GM12878 (cell line): ENCODE measurements around the gene ESPL1. TPM values are rescaled to one million over a fixed set of nuclear protein-coding genes. Genes with fewer than 3 reads are reported as not detected.
A peak's percentile ranks its signal among the peaks of the same experiment; 100 is the strongest.

Source experiments
- BACH1 ChIP-seq: fragments of 450-650 bp; IDR thresholded peaks from 2 replicates; pipeline ENCODE4 v1.6.1; 2017; ENCODE audit warnings: mild to moderate bottlenecking, borderline replicate concordance
- CBFB ChIP-seq: IDR thresholded peaks from 2 replicates; pipeline ENCODE4 v1.6.1; 2016; ENCODE audit warnings: antibody characterized with exemption, low read depth
- CUX1 ChIP-seq: IDR thresholded peaks from 2 replicates; pipeline ENCODE4 v1.6.1; 2012; ENCODE audit warnings: improper control_type of control experiment, low read depth, low read length; ENCODE audit not compliant: insufficient replicate concordance
- JUND ChIP-seq: IDR thresholded peaks from 2 replicates; pipeline ENCODE4 v1.6.1; 2012; ENCODE audit warnings: low read depth, mild to moderate bottlenecking, low read length, improper control_type of control experiment, moderate library complexity
- MEF2A ChIP-seq: IDR thresholded peaks from 2 replicates; pipeline ENCODE4 v1.6.1; 2011; ENCODE audit warnings: low read depth, mild to moderate bottlenecking, low read length, moderate library complexity; ENCODE audit not compliant: insufficient read depth
- NFYA ChIP-seq: IDR thresholded peaks from 2 replicates; pipeline ENCODE4 v1.6.1; 2011; ENCODE audit warnings: low read depth, mild to moderate bottlenecking, low read length, improper control_type of control experiment, borderline replicate concordance
- NRF1 ChIP-seq: conservative IDR thresholded peaks from 2 replicates; pipeline ENCODE4 v1.6.1; 2011; ENCODE audit warnings: mild to moderate bottlenecking, low read depth, low read length, improper control_type of control experiment
- RBBP5 ChIP-seq: fragments of 200-600 bp; sonication (generic); conservative IDR thresholded peaks from 2 replicates; pipeline ENCODE4 v1.6.1; 2016
- RELA ChIP-seq: fragments of 450-650 bp; IDR thresholded peaks from 2 replicates; pipeline ENCODE4 v1.8.0; 2014; ENCODE audit warnings: borderline replicate concordance; ENCODE audit not compliant: partially characterized antibody
- SUPT20H ChIP-seq: IDR thresholded peaks from 2 replicates; pipeline ENCODE4 v1.6.1; 2011; ENCODE audit warnings: low read depth, mild to moderate bottlenecking, low read length, moderate library complexity, borderline replicate concordance; ENCODE audit not compliant: control insufficient read depth
- TCF12 ChIP-seq: IDR thresholded peaks from 2 replicates; pipeline ENCODE4 v1.6.1; 2011; ENCODE audit warnings: low read depth, mild to moderate bottlenecking, low read length
- TCF7 ChIP-seq: IDR thresholded peaks from 2 replicates; pipeline ENCODE4 v1.6.1; 2014; ENCODE audit warnings: antibody characterized with exemption, borderline replicate concordance
- ZNF217 ChIP-seq: fragments of 450-650 bp; IDR thresholded peaks from 2 replicates; pipeline ENCODE4 v1.6.1; 2017; ENCODE audit warnings: antibody characterized with exemption, mild to moderate bottlenecking
- polyA plus RNA-seq, 11 experiments: library from polyadenylated mRNA; depleted of rRNA in 4 of 11; unstranded in 6 of 11; stranded (reverse) in 5 of 11; fragments of >200 nt; fragmentation: Nextera tagmentation in 4 of 11; fragmentation: Illumina TruSeq in 1 of 11; extraction: Ambion mirVana in 4 of 11; extraction: Trizol in 1 of 11; gene quantifications; 1 replicate in 1 of 11; 2 replicates in 10 of 11; pipeline versions ENCODE4 v1.2.1 to v1.2.3, GENCODE V29; 2011 to 2016; ENCODE audit warnings: inconsistent platforms in 2 of 11, missing spikeins in 2 of 11, low read depth in 1 of 11
- total RNA-seq, 4 experiments: library from RNA; depleted of rRNA in 3 of 4; stranded (reverse); fragments of >200 nt in 3 of 4; fragmentation: Illumina TruSeq in 1 of 4; extraction: Trizol in 1 of 4; gene quantifications; 2 replicates each; pipeline versions ENCODE4 v1.2.1 to v1.2.3, GENCODE V29; 2013 to 2021
- TF ChIP-seq, protein P1 (sequence below): fragments of 450-650 bp; formaldehyde crosslinking; IDR thresholded peaks from 2 replicates; pipeline ENCODE4 v1.4.0; 2020; ENCODE audit warnings: mild to moderate bottlenecking, moderate library complexity
- TF ChIP-seq, protein P2 (sequence below), 3 experiments: IDR thresholded peaks in 2 of 3; conservative IDR thresholded peaks in 1 of 3; 2 replicates each; pipeline ENCODE4 v1.5.1; 2011; ENCODE audit warnings: low read depth in 3 of 3, low read length in 3 of 3, mild to moderate bottlenecking in 3 of 3, control low read depth in 2 of 3, moderate library complexity in 2 of 3, inconsistent platforms in 1 of 3, mixed read lengths in 1 of 3; ENCODE audit not compliant: control insufficient read depth in 2 of 3, insufficient read depth in 1 of 3; ENCODE audit errors: extremely low read depth in 1 of 3
- TF ChIP-seq, protein P3 (sequence below): fragments of 450-650 bp; IDR thresholded peaks from 2 replicates; pipeline ENCODE4 v1.6.1; 2017; ENCODE audit warnings: low read depth, mild to moderate bottlenecking, moderate library complexity

ESPL1 gene
- total and polyA plus RNA-seq, 10 of the 15 experiments (the other 5 are each of a cell fraction or from before 2014, with no cell fraction given), result 2.1 to 61.9 (median 21.2) TPM

GRCh38 chr12:53324113-53324778, 56.1 kb downstream of the ESPL1 start (continued):
- TF ChIP-seq CUX1 (no peak), TCF12 (no peak), SUPT20H (no peak), TCF7 (no peak), JUND (no peak), NFYA (no peak), RELA (no peak), MEF2A (no peak), CBFB (peak; percentile 36; the same call in 1 of the 2 replicates), NRF1 (no peak), ZNF217 (no peak), BACH1 (no peak), RBBP5 (no peak)
- TF ChIP-seq, protein P1, sequence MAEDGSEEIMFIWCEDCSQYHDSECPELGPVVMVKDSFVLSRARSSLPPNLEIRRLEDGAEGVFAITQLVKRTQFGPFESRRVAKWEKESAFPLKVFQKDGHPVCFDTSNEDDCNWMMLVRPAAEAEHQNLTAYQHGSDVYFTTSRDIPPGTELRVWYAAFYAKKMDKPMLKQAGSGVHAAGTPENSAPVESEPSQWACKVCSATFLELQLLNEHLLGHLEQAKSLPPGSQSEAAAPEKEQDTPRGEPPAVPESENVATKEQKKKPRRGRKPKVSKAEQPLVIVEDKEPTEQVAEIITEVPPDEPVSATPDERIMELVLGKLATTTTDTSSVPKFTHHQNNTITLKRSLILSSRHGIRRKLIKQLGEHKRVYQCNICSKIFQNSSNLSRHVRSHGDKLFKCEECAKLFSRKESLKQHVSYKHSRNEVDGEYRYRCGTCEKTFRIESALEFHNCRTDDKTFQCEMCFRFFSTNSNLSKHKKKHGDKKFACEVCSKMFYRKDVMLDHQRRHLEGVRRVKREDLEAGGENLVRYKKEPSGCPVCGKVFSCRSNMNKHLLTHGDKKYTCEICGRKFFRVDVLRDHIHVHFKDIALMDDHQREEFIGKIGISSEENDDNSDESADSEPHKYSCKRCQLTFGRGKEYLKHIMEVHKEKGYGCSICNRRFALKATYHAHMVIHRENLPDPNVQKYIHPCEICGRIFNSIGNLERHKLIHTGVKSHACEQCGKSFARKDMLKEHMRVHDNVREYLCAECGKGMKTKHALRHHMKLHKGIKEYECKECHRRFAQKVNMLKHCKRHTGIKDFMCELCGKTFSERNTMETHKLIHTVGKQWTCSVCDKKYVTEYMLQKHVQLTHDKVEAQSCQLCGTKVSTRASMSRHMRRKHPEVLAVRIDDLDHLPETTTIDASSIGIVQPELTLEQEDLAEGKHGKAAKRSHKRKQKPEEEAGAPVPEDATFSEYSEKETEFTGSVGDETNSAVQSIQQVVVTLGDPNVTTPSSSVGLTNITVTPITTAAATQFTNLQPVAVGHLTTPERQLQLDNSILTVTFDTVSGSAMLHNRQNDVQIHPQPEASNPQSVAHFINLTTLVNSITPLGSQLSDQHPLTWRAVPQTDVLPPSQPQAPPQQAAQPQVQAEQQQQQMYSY (CRISPR knock-in tag), result no peak
- TF ChIP-seq, protein P2, sequence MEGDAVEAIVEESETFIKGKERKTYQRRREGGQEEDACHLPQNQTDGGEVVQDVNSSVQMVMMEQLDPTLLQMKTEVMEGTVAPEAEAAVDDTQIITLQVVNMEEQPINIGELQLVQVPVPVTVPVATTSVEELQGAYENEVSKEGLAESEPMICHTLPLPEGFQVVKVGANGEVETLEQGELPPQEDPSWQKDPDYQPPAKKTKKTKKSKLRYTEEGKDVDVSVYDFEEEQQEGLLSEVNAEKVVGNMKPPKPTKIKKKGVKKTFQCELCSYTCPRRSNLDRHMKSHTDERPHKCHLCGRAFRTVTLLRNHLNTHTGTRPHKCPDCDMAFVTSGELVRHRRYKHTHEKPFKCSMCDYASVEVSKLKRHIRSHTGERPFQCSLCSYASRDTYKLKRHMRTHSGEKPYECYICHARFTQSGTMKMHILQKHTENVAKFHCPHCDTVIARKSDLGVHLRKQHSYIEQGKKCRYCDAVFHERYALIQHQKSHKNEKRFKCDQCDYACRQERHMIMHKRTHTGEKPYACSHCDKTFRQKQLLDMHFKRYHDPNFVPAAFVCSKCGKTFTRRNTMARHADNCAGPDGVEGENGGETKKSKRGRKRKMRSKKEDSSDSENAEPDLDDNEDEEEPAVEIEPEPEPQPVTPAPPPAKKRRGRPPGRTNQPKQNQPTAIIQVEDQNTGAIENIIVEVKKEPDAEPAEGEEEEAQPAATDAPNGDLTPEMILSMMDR (IDR thresholded peaks at IDR 0.05 in 2 of 3, conservative IDR thresholded peaks at IDR 0.05 in 1 of 3; ENCODE audit: control insufficient read depth in 2 of 3, extremely low read depth in 1 of 3, insufficient read depth in 1 of 3, low read depth in 3 of 3, low read length in 3 of 3), result no peak
- TF ChIP-seq, protein P3, sequence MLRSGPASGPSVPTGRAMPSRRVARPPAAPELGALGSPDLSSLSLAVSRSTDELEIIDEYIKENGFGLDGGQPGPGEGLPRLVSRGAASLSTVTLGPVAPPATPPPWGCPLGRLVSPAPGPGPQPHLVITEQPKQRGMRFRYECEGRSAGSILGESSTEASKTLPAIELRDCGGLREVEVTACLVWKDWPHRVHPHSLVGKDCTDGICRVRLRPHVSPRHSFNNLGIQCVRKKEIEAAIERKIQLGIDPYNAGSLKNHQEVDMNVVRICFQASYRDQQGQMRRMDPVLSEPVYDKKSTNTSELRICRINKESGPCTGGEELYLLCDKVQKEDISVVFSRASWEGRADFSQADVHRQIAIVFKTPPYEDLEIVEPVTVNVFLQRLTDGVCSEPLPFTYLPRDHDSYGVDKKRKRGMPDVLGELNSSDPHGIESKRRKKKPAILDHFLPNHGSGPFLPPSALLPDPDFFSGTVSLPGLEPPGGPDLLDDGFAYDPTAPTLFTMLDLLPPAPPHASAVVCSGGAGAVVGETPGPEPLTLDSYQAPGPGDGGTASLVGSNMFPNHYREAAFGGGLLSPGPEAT, result 0 out of 2 replicates have a peak, but pooled peaks have one; percentile 11
